ENCODE results near the gene CLCNKB.
"Not testable (repeated sequence)": the region's sequence is repeated elsewhere in the genome, so short reads cannot be mapped to it uniquely, and the experiment has no call there.

CLCNKB gene

GRCh38 chr1:15997637-15998280, 45.8 kb upstream of the CLCNKB start:
- 0 out of 2 replicates have a peak, but pooled peaks cover 7% of the 10 kb centered on the region for H3K27me3 ChIP-seq (ENCODE audit: low read depth, low read length)
- no peaks in the 10 kb centered on the region for H4K20me1 ChIP-seq (ENCODE audit: insufficient read depth, low read length)
- no peaks in the 10 kb centered on the region for H3K4me1 ChIP-seq (ENCODE audit: low read length)
- no peak overlapping the region for H2AFZ ChIP-seq (ENCODE audit: low read depth, low read length)
- no peaks in the 10 kb centered on the region for H3K9me3 ChIP-seq (ENCODE audit: insufficient read depth, low read length)
- H3K4me3 ChIP-seq (ENCODE audit: low read length), result no peak overlapping the region
- TF ChIP-seq EZH2phosphoT487 (IDR thresholded peaks at IDR 0.05; ENCODE audit: low read depth) (no peak), CTCF (IDR thresholded peaks at IDR 0.05; ENCODE audit: low read depth, low read length) (no peak)
- no peaks in the 10 kb centered on the region for H3K36me3 ChIP-seq (replicated peaks; ENCODE audit: low read depth, low read length)
- no peaks in the 10 kb centered on the region for H3K79me2 ChIP-seq (ENCODE audit: low read length)
- no peak overlapping the region for H3K4me2 ChIP-seq (ENCODE audit: low read length)
- no peak overlapping the region for H3K9ac ChIP-seq (ENCODE audit: low read length)
- H3K27ac ChIP-seq (ENCODE audit: low read length), result no peak overlapping the region

- no peak overlapping the region for H3K4me3 ChIP-seq (ENCODE audit: low read length)
- H3K4me2 ChIP-seq (ENCODE audit: low read length), result no peak overlapping the region
- no peaks in the 10 kb centered on the region for H4K20me1 ChIP-seq (ENCODE audit: insufficient read depth, low read length)
- H3K9ac ChIP-seq (ENCODE audit: low read length), result no peak overlapping the region
- H3K27me3 ChIP-seq (ENCODE audit: low read depth, low read length), result 0 out of 2 replicates have a peak, but pooled peaks cover 7% of the 10 kb centered on the region
- no peaks in the 10 kb centered on the region for H3K79me2 ChIP-seq (ENCODE audit: low read length)
- TF ChIP-seq EZH2phosphoT487 (IDR thresholded peaks at IDR 0.05; ENCODE audit: low read depth), result no peak
- no peak for TF ChIP-seq CTCF (IDR thresholded peaks at IDR 0.05; ENCODE audit: low read depth, low read length)
- no peaks in the 10 kb centered on the region for H3K4me1 ChIP-seq (ENCODE audit: low read length)
- H3K27ac ChIP-seq (ENCODE audit: low read length), result no peak overlapping the region
- no peak overlapping the region for H2AFZ ChIP-seq (ENCODE audit: low read depth, low read length)
- H3K36me3 ChIP-seq (replicated peaks; ENCODE audit: low read depth, low read length), result no peaks in the 10 kb centered on the region
- H3K9me3 ChIP-seq (ENCODE audit: insufficient read depth, low read length), result no peaks in the 10 kb centered on the region
Observed at GRCh38 chr1:15998929-15999328, 44.7 kb upstream of the CLCNKB start.

- not testable (repeated sequence) for H3K9ac ChIP-seq (ENCODE audit: low read length); H3K36me3 ChIP-seq (replicated peaks; ENCODE audit: low read depth, low read length); H3K79me2 ChIP-seq (ENCODE audit: low read length); H2AFZ ChIP-seq (ENCODE audit: low read depth, low read length); H3K4me2 ChIP-seq (ENCODE audit: low read length); H3K27ac ChIP-seq (ENCODE audit: low read length); H4K20me1 ChIP-seq (ENCODE audit: insufficient read depth, low read length); H3K4me3 ChIP-seq (ENCODE audit: low read length); H3K4me1 ChIP-seq (ENCODE audit: low read length); H3K9me3 ChIP-seq (ENCODE audit: insufficient read depth, low read length)
- 0 out of 2 replicates have a peak, but pooled peaks cover 10% of the 10 kb centered on the region for H3K27me3 ChIP-seq (ENCODE audit: low read depth, low read length)
Observed at GRCh38 chr1:16001274-16001673, 42.3 kb upstream of the CLCNKB start.

- H4K20me1 ChIP-seq (ENCODE audit: insufficient read depth, low read length), result no peaks in the 10 kb centered on the region
- H3K9me3 ChIP-seq (ENCODE audit: insufficient read depth, low read length), result no peaks in the 10 kb centered on the region
- H3K9ac ChIP-seq (ENCODE audit: low read length), result no peak overlapping the region
- H3K27ac ChIP-seq (ENCODE audit: low read length), result no peak overlapping the region
- 0 out of 2 replicates have a peak, but pooled peaks cover 4% of the 10 kb centered on the region for H3K27me3 ChIP-seq (ENCODE audit: low read depth, low read length)
- no peaks in the 10 kb centered on the region for H3K79me2 ChIP-seq (ENCODE audit: low read length)
- H3K4me1 ChIP-seq (ENCODE audit: low read length), result peaks cover 7% of the 10 kb centered on the region; the same call in 1 of the 2 replicates
- H3K36me3 ChIP-seq (replicated peaks; ENCODE audit: low read depth, low read length), result no peaks in the 10 kb centered on the region
- no peak for TF ChIP-seq EZH2phosphoT487 (IDR thresholded peaks at IDR 0.05; ENCODE audit: low read depth)
- TF ChIP-seq CTCF (IDR thresholded peaks at IDR 0.05; ENCODE audit: low read depth, low read length), result no peak
- no peak overlapping the region for H3K4me2 ChIP-seq (ENCODE audit: low read length)
- H3K4me3 ChIP-seq (ENCODE audit: low read length), result no peak overlapping the region
- H2AFZ ChIP-seq (ENCODE audit: low read depth, low read length), result no peak overlapping the region
Observed at GRCh38 chr1:16005597-16005996, 38.0 kb upstream of the CLCNKB start.

All from OCI-LY3 (cell line).